ENCODE data around the gene SLC52A1. TPM values are rescaled to one million over a fixed set of nuclear protein-coding genes. Genes with fewer than 3 reads are reported as not detected.

The SLC52A1 gene
- total and polyA plus RNA-seq, 10 of the 15 experiments (the other 5 are each of a cell fraction or from before 2014, with no cell fraction given), result 0.04 to 0.11 TPM; not detected in 8

- TF ChIP-seq BMI1 (IDR thresholded peaks at IDR 0.05; ENCODE audit: borderline replicate concordance) (no peak), NFYA (IDR thresholded peaks at IDR 0.05; ENCODE audit: borderline replicate concordance, low read depth, low read length) (no peak), RELA (IDR thresholded peaks at IDR 0.05; ENCODE audit: borderline replicate concordance, partially characterized antibody) (peak; percentile 16), LARP7 (IDR thresholded peaks at IDR 0.05) (peak; percentile 83), RB1 (IDR thresholded peaks at IDR 0.05; ENCODE audit: borderline replicate concordance) (peak; percentile 49; the same call in 1 of the 2 replicates), ZBTB40 (IDR thresholded peaks at IDR 0.05; ENCODE audit: borderline replicate concordance) (peak; percentile 94), IKZF1 (conservative IDR thresholded peaks at IDR 0.05) (peak; percentile 91), CHD4 (IDR thresholded peaks at IDR 0.05) (no peak), MLLT1 (IDR thresholded peaks at IDR 0.05) (peak; percentile 62), ELK1 (IDR thresholded peaks at IDR 0.05; ENCODE audit: low read depth, low read length) (peak; percentile 79), ZBTB4 (CRISPR knock-in tag; IDR thresholded peaks at IDR 0.05) (no peak), USF1 (IDR thresholded peaks at IDR 0.05; ENCODE audit: borderline replicate concordance, extremely low read length, insufficient read depth, low read depth, low read length) (no peak), PKNOX1 (IDR thresholded peaks at IDR 0.05) (peak; percentile 80), MYC (IDR thresholded peaks at IDR 0.05; ENCODE audit: insufficient read depth, insufficient read length, insufficient replicate concordance, low read length, severe bottlenecking) (peak; percentile 89), SUZ12 (IDR thresholded peaks at IDR 0.05; ENCODE audit: unreplicated experiment) (no peak)
Measured at GRCh38 chr17:5078106-5079028, 43.1 kb upstream of the SLC52A1 start, which contains the start of gene ZFP3 (continued).
